Activated T-helper 9 cell treated with anti-CD3 and anti-CD28 coated beads, Interleukin-2, amount 50 U/mL, for 16 hours (primary cell): ENCODE data around the gene SULT1C4.
"Not testable (repeated sequence)": the region's sequence is repeated elsewhere in the genome, so short reads cannot be mapped to it uniquely, and the experiment has no call there.

ENCODE experiments used
- DNase-seq: peaks from one replicate; pipeline ENCODE4 v3.0.0-alpha.2; 2020; ENCODE audit warnings: low read depth

The SULT1C4 gene

DNA sequence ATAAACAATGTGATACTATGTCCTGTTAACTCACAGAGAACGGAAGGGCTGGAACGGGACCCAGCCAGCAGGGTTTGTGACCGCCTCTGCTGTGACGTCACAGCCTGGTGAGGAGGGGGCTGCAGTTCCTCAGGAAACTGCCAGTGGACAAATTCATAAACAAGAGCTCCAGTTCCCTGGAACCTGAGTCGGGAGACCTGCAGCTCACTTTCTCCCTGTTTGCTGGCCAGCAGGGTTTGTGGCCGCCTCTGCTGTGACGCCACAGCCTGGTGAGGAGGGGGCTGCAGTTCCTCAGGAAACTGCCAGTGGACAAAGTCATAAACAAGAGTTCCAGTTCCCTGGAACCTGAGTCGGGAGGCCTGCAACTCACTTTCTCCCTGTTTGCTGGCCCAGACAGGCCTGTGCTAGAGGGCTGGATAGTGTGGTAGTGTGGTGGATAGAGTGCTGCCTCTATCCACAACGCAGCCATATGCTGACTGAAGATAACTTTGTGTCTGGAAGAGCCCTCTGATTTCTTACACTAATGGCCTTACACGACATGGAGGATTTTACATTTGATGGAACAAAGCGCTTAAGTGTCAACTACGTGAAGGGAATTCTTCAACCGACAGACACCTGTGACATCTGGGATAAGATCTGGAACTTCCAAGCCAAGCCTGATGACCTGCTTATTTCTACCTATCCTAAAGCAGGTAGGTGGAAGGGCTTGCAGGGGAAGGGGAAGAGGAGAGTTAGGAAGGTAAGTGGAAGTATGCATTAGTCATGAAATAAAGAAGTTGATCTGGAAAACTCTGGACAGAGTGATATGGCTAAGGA, at the start of gene SULT1C4:
TSS of gene SULT1C4 (plus strand) at position 140 of the 816 bp plus-strand sequence. CDS start at position 524, 384 bp downstream.
- DNase-seq: no peak

DNA sequence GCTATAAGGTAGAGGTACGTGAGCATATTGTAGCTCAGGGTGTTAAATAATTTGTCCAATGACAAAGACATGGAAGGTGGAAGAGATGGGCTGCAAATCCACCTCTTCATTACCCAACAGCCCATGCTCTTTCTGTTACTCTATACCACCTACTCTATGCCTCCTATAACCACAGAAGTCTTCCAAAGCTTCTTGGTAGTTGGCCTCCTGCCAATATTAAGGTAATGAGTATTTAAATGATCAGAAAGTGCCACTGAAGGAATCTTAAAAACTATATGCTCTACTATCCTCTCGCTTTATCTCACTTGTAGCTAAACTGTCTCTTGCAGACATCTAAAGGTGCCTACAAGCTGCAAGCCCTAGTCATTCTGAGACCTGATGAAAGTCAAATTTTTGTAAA, 48.0 kb upstream of the SULT1C4 start:
- DNase-seq: no peak

DNA sequence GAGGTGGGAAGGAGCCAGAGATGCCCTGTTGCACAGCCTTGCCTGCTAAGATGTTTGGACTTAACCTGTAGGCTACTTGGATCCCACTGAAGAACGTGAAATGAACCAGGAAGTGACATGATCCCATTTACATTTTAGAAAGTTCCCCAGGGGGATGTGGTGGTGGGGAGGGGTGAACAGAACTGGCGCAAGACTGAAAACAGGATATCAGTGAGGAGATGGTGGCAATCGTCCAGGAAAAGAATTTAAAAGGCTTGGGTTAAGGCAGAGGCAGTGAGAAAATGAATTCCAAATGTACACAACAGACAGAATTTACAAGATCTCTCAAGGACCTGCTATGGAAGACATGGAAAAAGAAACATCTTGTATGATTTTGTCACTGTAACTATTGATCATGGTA, 46.8 kb upstream of the SULT1C4 start:
- DNase-seq: no peak

DNA sequence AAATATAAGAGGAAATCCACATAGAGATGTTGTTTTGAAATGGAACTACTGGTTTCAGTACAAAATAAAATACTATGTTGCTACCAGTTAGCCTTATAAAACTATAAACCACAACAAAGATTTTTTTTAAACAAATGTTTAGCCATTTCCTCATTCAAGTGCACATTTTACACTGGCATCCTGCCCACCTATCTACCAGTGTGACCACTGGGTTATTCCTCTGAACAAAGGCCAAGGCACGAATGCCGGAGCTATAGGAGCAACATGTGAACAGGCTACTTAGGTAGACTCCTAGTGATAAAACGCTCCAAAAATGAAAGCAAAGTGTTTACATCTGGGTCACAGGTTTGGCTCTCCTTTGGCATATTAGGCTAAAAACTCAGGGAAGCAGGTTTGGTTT, 31.8 kb upstream of the SULT1C4 start:
- no peak for DNase-seq

DNA sequence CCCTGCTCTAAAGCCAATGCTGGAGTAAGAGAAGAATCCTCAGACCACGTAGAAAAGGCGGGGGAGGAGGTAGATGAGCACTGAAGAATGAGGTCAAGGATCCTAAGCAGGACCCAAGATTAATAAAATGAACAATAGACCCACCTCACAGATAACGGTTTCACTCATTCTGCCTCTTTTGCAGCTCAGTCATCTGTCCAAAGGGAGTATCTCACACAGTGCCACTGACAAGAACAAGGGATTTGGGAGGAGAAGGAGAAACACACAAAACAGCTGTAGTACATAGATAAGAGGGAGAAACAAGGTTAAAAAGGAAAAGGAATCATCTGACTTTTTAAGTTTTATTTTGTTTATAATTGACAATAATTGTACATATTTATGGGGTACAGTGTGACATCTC, 30.9 kb upstream of the SULT1C4 start:
- DNase-seq: no peak

DNA sequence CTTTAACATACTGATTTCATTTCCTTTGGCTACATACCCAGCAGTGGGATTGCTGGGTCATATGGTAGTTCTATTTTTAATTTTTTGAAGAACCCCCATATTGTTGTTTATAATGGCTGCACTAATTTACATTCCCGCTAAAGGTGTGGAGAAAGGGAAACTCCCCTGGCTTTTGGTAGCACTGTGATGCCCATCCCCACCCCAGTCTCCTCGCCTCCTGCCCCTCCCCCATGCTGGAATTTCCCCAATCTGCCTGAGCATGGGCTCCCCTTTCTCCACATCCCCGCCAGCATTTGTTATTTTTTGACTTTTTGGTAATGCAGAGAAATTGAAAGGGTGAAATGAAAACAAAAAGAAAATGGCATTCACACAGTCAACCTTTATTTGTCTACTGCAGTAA, 30.0 kb upstream of the SULT1C4 start:
- DNase-seq: no peak

DNA sequence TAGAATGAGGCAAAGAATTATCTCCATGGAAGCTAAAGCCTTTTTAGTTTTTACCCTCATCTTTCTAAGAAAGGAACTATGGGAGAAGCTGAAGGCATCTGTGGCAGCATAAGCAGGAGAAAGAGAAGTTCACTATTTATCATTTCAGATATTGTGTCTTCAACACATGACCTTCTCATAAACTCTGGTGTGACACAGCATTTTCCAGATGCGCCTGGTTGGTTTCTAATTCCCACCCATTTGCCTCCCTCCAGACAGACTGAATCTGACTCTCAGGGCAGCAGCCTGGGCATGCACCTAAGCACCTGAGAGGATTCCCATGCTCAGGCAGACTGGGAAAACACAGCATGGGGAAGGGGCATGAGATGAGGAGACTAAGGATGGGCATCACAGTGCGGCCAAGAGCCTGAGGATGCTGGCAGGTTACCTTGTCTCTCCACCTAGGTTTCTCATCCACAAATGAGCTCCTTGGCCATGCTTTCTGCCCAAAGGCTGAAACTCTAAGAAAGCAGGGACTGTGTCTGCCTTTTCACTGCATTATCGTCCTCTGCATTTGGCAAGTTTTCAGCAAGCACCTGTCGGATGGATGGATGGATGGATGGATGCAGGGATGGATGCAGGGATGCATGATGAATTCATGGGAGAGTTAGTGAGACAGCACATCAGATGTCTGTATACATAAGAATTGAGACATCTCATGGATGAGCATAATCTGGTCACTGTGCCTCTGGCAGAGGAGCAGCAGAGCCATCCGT, 28.8 kb upstream of the SULT1C4 start:
- no peak for DNase-seq

DNA sequence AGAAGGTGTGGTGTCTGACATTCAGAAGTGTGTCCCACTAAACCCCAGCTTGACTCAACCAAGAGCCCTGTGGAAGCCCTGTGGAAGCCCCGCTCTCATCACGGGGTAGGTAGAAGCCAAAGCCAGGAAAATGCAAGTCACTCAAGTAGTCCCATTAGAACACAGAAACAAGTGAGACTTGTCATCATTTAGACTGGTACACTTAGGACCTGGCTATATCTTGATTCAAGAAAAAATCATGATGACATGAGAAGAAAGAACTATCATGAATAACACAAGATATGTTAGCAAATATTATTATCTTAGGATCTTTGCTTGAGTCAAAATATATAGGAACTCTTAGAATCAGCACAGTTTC, 28.2 kb upstream of the SULT1C4 start:
- no peak for DNase-seq

DNA sequence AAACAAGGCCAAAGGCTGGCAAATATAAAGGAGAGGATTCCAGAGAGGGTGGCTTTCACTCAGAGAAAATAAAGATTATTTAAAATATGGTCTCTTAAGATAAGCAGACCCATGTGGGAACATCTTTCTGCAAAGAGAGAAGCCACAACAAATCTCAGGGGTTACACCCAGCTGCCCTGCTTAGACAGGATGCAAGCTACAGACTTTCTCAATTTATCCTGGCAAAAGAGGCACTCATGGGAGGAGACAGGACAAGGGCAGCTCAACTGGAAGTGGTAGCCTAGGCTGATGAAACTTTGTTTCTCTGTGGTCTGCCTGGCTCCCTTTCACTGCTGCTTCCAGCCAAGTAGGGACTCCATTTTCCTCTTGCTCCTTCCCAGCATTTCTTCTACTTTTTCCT, 25.9 kb upstream of the SULT1C4 start:
- no peak for DNase-seq

DNA sequence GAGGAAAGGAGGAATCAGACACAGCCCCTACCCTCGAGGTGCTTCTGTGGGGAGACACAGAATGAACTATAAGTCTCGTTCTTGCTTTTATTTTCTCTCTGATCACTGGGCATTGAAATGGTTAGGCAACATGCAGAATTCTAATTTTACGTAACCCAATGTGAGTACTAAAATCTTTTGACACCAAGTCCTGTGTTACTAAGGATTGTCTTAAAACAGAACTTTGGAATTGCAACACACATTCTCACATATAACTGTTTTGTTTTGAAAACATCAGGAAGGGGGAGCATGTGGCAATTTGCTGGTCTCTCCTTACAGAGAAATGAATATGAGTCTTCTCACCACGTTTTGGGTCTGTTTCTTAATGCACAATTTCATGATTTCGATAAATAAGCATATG, 23.6 kb upstream of the SULT1C4 start:
- DNase-seq: no peak

DNA sequence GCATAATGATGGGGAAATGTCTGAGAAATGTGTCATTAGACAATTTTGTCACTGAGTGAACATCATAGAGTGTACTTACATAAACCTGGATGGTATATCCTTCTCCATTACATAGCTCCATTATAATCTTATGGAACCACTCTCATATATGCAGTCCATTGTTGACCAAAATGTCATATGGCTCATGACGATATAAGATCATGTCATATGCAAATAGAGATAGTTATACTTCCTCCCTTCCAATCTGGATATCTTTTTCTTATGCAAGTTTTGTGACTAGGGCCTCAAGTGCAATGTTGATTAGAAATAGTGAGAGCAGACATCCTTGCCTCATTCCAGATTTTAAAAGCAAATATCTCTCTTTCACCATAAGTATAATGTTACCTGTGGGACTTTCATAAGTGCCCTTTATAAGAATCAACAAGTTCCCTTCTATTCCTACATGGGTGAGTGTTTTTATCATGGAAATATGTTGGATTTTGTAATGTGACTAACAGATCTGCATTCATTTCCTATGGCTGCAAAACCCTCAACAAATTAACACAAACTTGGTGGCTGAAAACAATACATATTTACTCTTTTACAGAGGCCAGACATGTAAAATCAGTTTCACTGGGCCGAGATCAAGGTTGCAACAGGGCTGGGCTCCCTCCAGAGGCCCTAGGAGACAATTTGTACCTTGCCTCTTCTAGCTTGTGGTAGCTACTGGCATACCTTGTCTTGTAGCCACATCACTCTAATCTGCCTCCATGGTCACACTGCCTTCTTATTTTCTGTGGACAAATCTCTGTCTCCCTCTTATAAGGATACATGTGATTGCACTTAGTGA, 21.6 kb upstream of the SULT1C4 start:
- no peak for DNase-seq

DNA sequence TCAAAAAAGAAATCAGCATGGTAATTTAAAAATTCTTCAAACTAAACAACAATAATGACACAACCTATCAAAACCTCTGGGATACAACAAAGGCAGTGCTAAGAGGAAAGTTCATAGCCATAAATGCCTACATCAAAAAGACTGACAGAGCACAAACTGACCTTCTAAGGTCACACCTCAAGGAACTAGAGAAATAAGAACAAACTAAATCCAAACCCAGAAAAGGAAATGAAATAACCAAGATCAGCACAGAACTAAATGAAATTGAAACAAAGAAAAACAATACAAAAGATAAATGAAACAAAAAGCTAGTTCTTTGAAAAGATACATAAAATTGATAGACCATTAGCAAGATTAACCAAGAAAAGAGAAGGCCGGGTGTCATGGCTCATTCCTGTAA, 18.4 kb upstream of the SULT1C4 start:
- DNase-seq: not testable (repeated sequence)

DNA sequence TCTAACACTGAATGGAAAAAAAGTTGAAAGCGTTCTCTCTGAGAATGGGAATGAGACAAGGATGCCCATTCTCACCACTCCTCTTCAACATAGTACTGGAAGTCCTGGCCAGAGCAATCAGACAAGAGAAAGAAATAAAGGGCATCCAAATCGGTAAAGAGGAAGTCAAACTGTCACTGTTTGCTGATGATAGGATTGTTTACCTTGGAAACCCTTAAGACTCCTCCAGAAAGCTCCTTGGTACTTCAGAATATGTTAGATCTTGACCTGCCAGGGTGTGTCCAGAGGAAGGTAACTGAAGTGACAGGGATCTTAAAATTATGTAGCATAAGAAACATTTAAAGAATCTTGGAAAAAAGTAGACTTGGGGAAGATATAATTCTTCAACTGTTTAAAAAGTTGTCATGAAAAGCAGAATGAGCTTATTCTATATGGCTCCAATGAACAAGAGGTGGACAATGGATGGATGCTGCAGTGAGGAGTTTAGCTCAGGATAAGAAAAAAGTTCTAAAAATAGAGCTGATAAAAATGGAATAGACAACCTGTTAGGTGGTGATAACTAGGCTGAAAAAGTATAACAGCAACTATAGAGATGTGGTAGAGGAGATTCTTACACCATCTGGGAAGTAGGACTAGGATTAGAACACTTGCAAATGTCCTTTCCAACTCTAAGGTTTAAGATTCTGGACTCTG, 16.8 kb upstream of the SULT1C4 start:
- DNase-seq: no peak

DNA sequence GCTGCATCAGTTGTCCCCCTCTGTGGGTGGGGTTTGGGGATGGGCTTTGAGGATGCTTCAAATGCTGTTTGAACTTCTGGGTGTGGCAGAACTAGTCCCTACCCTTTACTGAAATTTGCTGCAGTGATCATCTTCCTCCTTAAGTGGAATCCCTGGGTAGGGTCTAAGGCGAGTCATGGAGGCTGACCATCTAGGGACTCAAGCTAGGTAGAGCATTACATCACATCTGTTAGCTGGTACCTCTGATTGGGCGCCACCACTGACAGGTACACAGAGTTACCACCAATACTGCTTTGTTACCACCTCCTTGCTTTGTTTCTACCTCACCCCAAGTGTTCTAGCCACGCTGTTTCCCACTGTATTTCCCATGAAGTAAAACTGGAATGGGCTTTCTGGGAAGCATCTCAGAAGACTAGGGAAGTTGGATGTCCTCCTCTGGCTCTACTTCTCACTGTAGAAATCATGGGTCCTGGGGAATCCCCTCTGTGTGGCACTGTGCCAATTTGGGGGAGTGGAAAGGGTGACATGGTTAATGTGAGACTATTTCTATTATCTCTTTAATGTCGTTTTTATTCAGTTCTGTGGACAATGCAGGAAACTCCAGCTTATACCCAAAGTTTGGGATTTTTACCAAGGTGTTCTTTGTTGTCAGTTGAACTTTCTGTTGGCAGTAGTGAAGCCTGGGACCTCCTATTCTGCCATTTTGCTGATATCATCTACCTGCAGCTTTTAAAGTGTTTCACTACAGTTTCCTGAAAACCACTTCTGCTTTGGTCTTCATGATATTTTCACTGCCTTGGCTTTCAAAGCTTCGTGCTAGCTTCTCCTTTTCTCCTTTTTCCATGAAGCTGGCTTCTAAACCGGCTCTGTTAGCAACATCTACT, 14.5 kb upstream of the SULT1C4 start:
- no peak for DNase-seq

DNA sequence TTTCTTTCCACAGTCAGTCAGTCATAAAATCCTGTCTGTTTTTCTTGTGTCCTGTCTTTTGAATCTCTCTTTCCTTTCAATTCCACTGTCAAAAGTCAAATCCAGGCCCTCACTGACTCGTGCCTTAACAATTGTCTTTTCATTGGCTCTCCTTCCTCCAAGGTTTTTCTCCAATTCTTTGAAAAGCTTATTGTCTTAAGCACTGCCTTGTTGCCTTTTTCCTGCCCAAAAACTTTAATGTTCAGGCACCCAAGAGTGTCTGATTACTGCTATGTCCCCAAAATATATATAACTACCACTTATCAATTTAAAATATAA, 13.9 kb upstream of the SULT1C4 start:
- no peak for DNase-seq

DNA sequence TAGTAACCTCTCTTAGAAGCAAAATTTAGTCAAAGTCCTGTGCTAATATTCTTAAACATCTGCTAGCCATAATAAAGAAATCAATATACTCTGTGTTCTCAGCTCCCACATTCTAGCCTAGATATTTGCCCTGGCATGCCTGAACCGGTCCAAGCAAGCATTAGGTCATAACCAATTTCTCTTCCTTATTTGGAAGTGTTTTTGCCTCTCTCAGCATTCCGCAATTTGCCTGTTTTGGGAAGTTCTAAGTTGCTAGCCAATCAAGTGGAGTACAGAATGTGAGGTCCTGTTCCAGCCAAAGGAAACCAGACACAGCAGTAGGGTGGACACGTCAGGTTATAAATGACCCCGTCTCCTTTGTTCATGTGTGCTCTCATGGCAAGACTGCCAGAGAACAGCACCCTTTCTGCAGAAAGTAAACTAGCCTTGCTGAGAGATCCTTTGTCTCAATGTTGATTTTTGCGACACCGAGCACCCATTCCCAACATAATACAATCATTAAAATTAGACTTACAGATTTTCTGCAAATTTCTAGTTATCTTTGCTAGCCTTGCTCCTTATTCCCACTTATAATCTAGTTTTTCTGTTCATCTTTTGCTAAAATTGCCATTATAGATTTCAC, 13.0 kb upstream of the SULT1C4 start:
- DNase-seq: no peak

DNA sequence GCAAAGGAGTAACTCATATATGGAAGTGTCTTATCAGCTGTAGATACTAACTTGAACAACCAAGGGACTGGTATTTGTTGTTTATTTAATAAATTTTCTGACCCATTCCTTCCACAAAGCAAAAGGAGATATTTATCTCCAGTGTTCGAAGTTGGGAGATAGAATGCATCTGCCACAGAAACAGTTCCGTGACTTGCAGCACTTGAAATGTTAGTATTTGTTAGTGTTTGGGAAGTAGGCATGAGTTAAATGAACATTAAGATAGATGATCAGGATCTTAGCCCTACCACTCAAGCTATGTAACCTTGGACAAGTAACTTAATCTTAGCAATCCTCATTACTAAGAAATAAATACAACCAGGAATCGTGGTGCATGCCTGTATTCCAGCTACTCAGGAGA, 12.1 kb upstream of the SULT1C4 start:
- DNase-seq: no peak

DNA sequence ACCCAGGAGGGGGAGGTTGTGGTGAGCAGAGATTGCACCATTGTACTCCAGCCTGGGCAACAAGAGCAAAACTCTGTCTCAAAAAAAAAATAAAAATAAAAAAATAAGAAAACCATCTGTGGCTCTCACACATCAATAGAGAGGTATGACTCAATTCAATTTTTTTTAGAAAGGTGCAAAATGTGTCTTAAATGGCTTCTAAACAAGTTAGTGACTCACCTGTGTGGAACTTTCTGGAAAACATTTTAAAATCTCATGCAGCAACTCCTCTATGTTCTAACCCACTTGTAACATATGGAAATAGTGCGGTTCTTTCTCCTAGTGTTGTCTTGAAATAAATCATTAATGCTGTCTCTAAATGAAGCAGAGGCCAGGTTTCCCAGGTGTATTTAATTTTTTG, 10.7 kb upstream of the SULT1C4 start:
- DNase-seq: no peak

DNA sequence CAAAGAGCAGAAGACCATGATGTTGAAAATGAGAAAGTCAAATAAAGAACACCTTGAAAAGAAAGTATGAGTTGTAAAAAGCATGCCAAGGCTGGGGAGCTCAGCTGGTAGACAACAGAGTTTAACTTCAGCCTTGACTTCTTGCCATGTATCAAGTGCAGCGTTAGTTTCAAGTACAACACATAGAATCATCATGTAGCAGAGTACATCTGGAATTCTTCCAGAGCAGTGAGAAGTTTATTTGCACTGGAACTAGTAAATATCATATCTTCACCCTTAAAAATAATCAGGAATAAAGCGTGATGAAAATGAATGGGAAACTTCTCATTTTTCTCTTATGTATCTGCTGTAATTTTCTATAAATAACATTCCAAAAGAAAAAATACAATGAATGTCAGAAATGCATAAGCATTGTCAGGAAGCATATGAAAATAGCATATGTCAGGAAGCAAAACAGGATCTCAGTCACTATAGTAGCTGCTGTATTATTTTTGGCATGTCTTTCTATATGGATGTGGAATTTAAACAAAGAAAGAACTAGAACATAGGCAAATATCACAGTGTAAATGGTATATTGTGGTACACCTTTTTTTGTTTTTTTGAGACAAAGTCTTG, 10.1 kb upstream of the SULT1C4 start:
- no peak for DNase-seq

DNA sequence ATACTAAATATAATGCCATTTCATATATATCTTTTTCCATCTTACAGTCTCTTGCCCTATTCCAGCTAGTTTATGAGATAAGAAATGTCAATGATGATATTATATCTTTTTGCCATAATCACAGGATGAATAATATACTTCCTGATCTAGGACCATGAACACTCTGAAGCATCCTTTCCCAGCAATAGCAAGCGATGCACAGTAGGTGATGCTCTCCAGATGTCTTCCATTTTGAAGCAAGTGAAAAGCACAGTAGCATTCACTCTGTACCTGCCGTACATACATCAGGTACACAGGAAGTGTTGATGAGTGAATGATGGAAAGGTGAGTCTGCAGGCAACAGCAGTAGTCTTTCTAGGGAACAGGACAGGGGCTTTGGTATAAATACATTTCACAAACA, 8.6 kb upstream of the SULT1C4 start:
- no peak for DNase-seq
